Measurements from ENCODE around the gene FTO. TPM values are rescaled to one million over a fixed set of nuclear protein-coding genes. Genes with fewer than 3 reads are reported as not detected.

FTO gene
- total and polyA plus RNA-seq, 2 of the 13 experiments (the other 11 are each of a cell fraction or from before 2014, with no cell fraction given): 41.6 to 55.8 TPM

Small RNA genes lying within 50 kb of the gene (small RNA-seq; reads per million reads assigned to genes)
- 0 reads per million in 3 experiments for gene AC007347.2 (ENCODE audit: insufficient read depth in 2 of 3, insufficient read length in 3 of 3, low read depth in 2 of 3, low replicate concordance in 1 of 3)

Other genes with a start within 250 kb of the FTO start
- 28.8 and 30.1 TPM in 2 replicates for gene AKTIP, start 200.9 kb upstream of the FTO start, total RNA-seq (2016; rRNA removed; fragmentation: Illumina TruSeq; extraction: Trizol)
- gene AKTIP, start 200.9 kb upstream of the FTO start, polyA plus RNA-seq (2011; rRNA removed): 45.6 and 49.0 TPM in 2 replicates
- gene RPGRIP1L, start 297 bp upstream of the FTO start, total RNA-seq (2016; rRNA removed; fragmentation: Illumina TruSeq; extraction: Trizol): 13.5 and 17.8 TPM in 2 replicates
- gene RPGRIP1L, start 297 bp upstream of the FTO start, polyA plus RNA-seq (2011; rRNA removed): 3.6 and 5.0 TPM in 2 replicates